ENCODE data around the gene UBL5. TPM values are rescaled to one million over a fixed set of nuclear protein-coding genes. Genes with fewer than 3 reads are reported as not detected.

The UBL5 gene
- polyA plus RNA-seq, 1 of the 3 experiments (the other 2 are of a cell fraction): 2,602 TPM

DNA sequence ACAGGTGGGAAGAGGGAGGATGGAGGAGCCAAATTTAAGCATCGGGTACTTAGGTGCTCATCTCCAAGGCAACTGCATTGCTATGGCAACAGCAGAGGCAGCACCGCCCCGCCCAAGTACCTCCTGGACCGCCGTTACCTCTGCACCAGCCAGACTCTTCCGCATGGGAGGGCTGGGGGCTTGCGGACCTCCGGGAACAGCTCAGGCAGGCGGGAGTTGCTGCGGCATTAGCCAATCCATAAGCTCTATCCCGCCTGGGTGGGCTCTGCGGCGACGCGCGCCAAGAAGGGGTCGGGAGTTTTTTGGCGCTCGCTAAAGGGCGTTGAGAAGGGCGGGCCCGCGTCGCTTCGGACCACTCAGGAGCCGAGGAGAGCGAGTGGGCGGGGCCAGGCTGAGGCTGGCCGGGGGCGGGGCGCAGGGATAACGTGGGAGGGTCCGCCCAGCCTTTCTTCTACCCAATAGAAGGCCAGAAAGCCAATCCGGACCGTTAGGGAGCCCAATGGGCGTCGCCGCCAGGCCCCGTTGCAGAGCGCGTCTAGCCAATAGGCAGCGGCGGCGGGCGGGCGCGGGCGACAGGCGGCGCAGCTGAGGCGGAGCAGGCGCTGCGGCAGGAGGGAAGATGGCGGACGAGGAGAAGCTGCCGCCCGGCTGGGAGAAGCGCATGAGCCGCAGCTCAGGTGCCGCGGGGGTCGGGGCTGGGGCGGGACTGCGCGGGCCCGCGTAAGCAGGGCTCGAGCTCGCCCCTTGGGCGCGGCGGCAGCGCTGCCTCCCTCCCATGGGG is 7.2 kb downstream of the UBL5 start, which contains the start of gene PIN1:
Gene PIN1 (plus strand): TSS at position 593 of the 781 bp plus-strand sequence. CDS start 27 bp downstream, at position 620.
- POLR2A ChIA-PET: interaction anchor here (0.6 kb wide), 1 partner anchor 18 kb away, joined by 3 read pairs; no protein-coding TSS in a partner anchor
- peak within 1 kb of the TSS; percentile 73 to 80 for H3K4me3 ChIP-seq (ENCODE audit: low read depth in 2 of 2, low read length in 1 of 2)
- TF ChIP-seq RAD21 (IDR thresholded peaks at IDR 0.05; ENCODE audit: low read length) (no peak), NFIC (IDR thresholded peaks at IDR 0.05; ENCODE audit: borderline replicate concordance) (no peak), FOXJ3 (CRISPR knock-in tag; IDR thresholded peaks at IDR 0.05) (no peak), RFX5 (IDR thresholded peaks at IDR 0.05; ENCODE audit: low read length) (peak; percentile 78), GATA2 (CRISPR knock-in tag; IDR thresholded peaks at IDR 0.05) (no peak), FOXM1 (IDR thresholded peaks at IDR 0.05; ENCODE audit: low read depth) (no peak), GABPA (IDR thresholded peaks at IDR 0.05; ENCODE audit: low read depth) (peak; percentile 49), EZH2phosphoT487 (IDR thresholded peaks at IDR 0.05; ENCODE audit: borderline replicate concordance, low read depth) (no peak), SIN3A (IDR thresholded peaks at IDR 0.05; ENCODE audit: borderline replicate concordance, low read depth, low read length) (0 out of 2 replicates have a peak, but pooled peaks have one; percentile 53), TEAD4 (IDR thresholded peaks at IDR 0.05; ENCODE audit: borderline replicate concordance, insufficient read depth) (no peak), RCOR1 (IDR thresholded peaks at IDR 0.05; ENCODE audit: low read length) (peak; percentile 60; the same call in 1 of the 2 replicates), MXI1 (IDR thresholded peaks at IDR 0.05; ENCODE audit: low read depth, low read length) (peak; percentile 99), POLR2AphosphoS5 (IDR thresholded peaks at IDR 0.05; ENCODE audit: low read depth, low read length) (peak; percentile 56), NRF1 (IDR thresholded peaks at IDR 0.05; ENCODE audit: low read depth, low read length) (peak; percentile 31; the same call in 1 of the 2 replicates), TAF1 (IDR thresholded peaks at IDR 0.05; ENCODE audit: borderline replicate concordance, low read depth, low read length) (peak; percentile 86), EP300 (IDR thresholded peaks at IDR 0.05; ENCODE audit: borderline replicate concordance in 1 of 2, low read depth in 1 of 2, low read length in 1 of 2) (no peak), MEF2A (IDR thresholded peaks at IDR 0.05; ENCODE audit: borderline replicate concordance, low read depth) (no peak)
- TF ChIP-seq, protein P1, sequence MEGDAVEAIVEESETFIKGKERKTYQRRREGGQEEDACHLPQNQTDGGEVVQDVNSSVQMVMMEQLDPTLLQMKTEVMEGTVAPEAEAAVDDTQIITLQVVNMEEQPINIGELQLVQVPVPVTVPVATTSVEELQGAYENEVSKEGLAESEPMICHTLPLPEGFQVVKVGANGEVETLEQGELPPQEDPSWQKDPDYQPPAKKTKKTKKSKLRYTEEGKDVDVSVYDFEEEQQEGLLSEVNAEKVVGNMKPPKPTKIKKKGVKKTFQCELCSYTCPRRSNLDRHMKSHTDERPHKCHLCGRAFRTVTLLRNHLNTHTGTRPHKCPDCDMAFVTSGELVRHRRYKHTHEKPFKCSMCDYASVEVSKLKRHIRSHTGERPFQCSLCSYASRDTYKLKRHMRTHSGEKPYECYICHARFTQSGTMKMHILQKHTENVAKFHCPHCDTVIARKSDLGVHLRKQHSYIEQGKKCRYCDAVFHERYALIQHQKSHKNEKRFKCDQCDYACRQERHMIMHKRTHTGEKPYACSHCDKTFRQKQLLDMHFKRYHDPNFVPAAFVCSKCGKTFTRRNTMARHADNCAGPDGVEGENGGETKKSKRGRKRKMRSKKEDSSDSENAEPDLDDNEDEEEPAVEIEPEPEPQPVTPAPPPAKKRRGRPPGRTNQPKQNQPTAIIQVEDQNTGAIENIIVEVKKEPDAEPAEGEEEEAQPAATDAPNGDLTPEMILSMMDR (IDR thresholded peaks at IDR 0.05): peak; percentile 44
- TF ChIP-seq, protein P2, sequence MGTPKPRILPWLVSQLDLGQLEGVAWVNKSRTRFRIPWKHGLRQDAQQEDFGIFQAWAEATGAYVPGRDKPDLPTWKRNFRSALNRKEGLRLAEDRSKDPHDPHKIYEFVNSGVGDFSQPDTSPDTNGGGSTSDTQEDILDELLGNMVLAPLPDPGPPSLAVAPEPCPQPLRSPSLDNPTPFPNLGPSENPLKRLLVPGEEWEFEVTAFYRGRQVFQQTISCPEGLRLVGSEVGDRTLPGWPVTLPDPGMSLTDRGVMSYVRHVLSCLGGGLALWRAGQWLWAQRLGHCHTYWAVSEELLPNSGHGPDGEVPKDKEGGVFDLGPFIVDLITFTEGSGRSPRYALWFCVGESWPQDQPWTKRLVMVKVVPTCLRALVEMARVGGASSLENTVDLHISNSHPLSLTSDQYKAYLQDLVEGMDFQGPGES (IDR thresholded peaks at IDR 0.05; ENCODE audit: low read depth, low read length): peak; percentile 79
- TF ChIP-seq, protein P3, sequence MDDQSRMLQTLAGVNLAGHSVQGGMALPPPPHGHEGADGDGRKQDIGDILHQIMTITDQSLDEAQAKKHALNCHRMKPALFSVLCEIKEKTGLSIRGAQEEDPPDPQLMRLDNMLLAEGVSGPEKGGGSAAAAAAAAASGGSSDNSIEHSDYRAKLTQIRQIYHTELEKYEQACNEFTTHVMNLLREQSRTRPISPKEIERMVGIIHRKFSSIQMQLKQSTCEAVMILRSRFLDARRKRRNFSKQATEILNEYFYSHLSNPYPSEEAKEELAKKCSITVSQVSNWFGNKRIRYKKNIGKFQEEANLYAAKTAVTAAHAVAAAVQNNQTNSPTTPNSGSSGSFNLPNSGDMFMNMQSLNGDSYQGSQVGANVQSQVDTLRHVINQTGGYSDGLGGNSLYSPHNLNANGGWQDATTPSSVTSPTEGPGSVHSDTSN (IDR thresholded peaks at IDR 0.05): peak; percentile 87
- TF ChIP-seq, protein P4, sequence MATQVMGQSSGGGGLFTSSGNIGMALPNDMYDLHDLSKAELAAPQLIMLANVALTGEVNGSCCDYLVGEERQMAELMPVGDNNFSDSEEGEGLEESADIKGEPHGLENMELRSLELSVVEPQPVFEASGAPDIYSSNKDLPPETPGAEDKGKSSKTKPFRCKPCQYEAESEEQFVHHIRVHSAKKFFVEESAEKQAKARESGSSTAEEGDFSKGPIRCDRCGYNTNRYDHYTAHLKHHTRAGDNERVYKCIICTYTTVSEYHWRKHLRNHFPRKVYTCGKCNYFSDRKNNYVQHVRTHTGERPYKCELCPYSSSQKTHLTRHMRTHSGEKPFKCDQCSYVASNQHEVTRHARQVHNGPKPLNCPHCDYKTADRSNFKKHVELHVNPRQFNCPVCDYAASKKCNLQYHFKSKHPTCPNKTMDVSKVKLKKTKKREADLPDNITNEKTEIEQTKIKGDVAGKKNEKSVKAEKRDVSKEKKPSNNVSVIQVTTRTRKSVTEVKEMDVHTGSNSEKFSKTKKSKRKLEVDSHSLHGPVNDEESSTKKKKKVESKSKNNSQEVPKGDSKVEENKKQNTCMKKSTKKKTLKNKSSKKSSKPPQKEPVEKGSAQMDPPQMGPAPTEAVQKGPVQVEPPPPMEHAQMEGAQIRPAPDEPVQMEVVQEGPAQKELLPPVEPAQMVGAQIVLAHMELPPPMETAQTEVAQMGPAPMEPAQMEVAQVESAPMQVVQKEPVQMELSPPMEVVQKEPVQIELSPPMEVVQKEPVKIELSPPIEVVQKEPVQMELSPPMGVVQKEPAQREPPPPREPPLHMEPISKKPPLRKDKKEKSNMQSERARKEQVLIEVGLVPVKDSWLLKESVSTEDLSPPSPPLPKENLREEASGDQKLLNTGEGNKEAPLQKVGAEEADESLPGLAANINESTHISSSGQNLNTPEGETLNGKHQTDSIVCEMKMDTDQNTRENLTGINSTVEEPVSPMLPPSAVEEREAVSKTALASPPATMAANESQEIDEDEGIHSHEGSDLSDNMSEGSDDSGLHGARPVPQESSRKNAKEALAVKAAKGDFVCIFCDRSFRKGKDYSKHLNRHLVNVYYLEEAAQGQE (IDR thresholded peaks at IDR 0.05; ENCODE audit: low read depth, low read length): no peak
- TF ChIP-seq, protein P5, sequence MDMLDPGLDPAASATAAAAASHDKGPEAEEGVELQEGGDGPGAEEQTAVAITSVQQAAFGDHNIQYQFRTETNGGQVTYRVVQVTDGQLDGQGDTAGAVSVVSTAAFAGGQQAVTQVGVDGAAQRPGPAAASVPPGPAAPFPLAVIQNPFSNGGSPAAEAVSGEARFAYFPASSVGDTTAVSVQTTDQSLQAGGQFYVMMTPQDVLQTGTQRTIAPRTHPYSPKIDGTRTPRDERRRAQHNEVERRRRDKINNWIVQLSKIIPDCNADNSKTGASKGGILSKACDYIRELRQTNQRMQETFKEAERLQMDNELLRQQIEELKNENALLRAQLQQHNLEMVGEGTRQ (IDR thresholded peaks at IDR 0.05; ENCODE audit: borderline replicate concordance, low read depth, low read length): no peak
- TF ChIP-seq, protein P6, sequence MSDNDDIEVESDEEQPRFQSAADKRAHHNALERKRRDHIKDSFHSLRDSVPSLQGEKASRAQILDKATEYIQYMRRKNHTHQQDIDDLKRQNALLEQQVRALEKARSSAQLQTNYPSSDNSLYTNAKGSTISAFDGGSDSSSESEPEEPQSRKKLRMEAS (IDR thresholded peaks at IDR 0.05; ENCODE audit: low read depth): no peak; the same call in 1 of the 2 replicates

More for the DNA sequence above, 7.2 kb downstream of the UBL5 start, which contains the start of gene PIN1:
- Histone ChIP-seq H3K9me2 (no peaks in the 10 kb centered on the region), H3K4me2 (peak within 1 kb of the TSS; percentile 98), H3K27me3 (ENCODE audit: insufficient read depth) (no peaks in the 10 kb centered on the region), H3K9ac (peak within 1 kb of the TSS; percentile 79), H4K20me1 (ENCODE audit: insufficient read depth) (peaks cover 8% of the 10 kb centered on the region; the same call in 1 of the 2 replicates), H3K4me1 (ENCODE audit: control insufficient read depth in 1 of 2, insufficient read depth in 2 of 2, low read depth in 1 of 2, low read length in 1 of 2) (peaks cover 0 to 17% of the 10 kb centered on the region in 2 experiments; a peak in 1 of 4 replicates), H3K79me2 (ENCODE audit: insufficient read depth) (peaks cover 65% of the 10 kb centered on the region), H3K27ac (ENCODE audit: low read depth in 2 of 2, low read length in 1 of 2) (peak within 1 kb of the TSS; percentile 34 to 61; a peak in 3 of 4 replicates), H3K9me3 (no peaks in the 10 kb centered on the region), H3F3A (replicated peaks; ENCODE audit: insufficient read depth) (peaks cover 21% of the 10 kb centered on the region), H3K36me3 (replicated peaks in 1 of 2; ENCODE audit: control insufficient read depth in 1 of 2, insufficient read depth in 2 of 2, low read length in 1 of 2) (peaks cover 10 to 36% of the 10 kb centered on the region in 2 experiments), H2AFZ (ENCODE audit: low read depth) (no peak within 1 kb of the TSS)
- WGBS (ENCODE audit: low lambda C conversion rate): under 1% methylated on average over 15 of the region's 73 CpGs
- CTCF ChIA-PET: interaction anchor here (0.8 to 1.4 kb wide), 3 partner anchors 11 to 81 kb away, joined by 3 to 5 read pairs (median 3); no protein-coding TSS in a partner anchor
- DNase-seq: peak; percentile 98
